Suprapubic skin (tissue), 4 donors: ENCODE results near the gene GNA12.

Experiments
- POLR2A ChIP-seq, 2 donors: fragments of 450-650 bp; IDR thresholded peaks; one replicate each; pipeline ENCODE4 v1.6.1; 2017; ENCODE audit warnings: antibody characterized with exemption in 2 of 2, mild to moderate bottlenecking in 2 of 2, moderate library complexity in 2 of 2
- POLR2AphosphoS5 ChIP-seq, 3 donors: sonication (generic); formaldehyde crosslinking; IDR thresholded peaks; one replicate each; pipeline ENCODE4 v1.6.1; 2017; ENCODE audit warnings: antibody characterized with exemption in 3 of 3
- TF ChIP-seq, protein P1 (sequence below), 2 donors: fragments of 200-600 bp in 1 of 2; fragments of 450-650 bp in 1 of 2; sonication (generic) in 1 of 2; IDR thresholded peaks; one replicate each; pipeline ENCODE4 v1.5.1; 2016 to 2019; ENCODE audit warnings: antibody characterized with exemption in 2 of 2, mild to moderate bottlenecking in 1 of 2, moderate library complexity in 1 of 2

DNA sequence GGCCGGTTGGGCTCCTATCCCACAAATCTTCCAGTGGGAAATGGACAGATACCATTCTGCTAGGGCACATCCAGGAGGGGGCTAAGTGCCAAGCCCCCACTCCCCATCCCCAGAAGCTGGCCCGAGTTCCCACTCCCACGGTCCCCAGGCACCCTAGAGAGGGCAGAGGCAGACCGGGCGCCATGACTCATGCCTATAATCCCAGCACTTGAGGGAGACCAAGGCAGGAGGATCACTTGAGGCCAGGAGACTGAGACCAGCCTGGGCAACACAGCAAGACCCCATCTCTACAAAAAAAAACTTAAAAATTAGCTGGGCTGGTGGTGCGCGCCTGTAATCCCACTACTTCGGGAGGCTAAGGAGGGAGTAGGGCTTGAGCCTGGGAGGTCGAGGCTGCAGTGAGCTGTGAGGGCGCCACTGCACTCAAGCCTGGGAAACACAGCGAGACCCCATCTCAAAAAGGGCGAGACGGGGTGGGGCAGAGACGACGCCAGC lies 870 bp downstream of the GNA12 start:
- TF ChIP-seq, protein P1, sequence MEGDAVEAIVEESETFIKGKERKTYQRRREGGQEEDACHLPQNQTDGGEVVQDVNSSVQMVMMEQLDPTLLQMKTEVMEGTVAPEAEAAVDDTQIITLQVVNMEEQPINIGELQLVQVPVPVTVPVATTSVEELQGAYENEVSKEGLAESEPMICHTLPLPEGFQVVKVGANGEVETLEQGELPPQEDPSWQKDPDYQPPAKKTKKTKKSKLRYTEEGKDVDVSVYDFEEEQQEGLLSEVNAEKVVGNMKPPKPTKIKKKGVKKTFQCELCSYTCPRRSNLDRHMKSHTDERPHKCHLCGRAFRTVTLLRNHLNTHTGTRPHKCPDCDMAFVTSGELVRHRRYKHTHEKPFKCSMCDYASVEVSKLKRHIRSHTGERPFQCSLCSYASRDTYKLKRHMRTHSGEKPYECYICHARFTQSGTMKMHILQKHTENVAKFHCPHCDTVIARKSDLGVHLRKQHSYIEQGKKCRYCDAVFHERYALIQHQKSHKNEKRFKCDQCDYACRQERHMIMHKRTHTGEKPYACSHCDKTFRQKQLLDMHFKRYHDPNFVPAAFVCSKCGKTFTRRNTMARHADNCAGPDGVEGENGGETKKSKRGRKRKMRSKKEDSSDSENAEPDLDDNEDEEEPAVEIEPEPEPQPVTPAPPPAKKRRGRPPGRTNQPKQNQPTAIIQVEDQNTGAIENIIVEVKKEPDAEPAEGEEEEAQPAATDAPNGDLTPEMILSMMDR (IDR thresholded peaks at IDR 0.05) = no peak
- TF ChIP-seq POLR2A (IDR thresholded peaks at IDR 0.05) = no peak
- no peak for TF ChIP-seq POLR2AphosphoS5 (IDR thresholded peaks at IDR 0.05)
